Osteoblast (primary cell): ENCODE data around the gene POLRMT. TPM values are rescaled to one million over a fixed set of nuclear protein-coding genes. Genes with fewer than 3 reads are reported as not detected.

Experiments used
- DNase-seq: peaks from one replicate; pipeline ENCODE4 v3.0.0; 2011; ENCODE audit warnings: low spot score, mixed read lengths; ENCODE audit not compliant: insufficient read length; ENCODE audit errors: missing footprints
- H2AFZ ChIP-seq: 2 replicates; pipeline ENCODE4 v1.6.0; 2011; ENCODE audit warnings: mild to moderate bottlenecking, low read length
- H3K27ac ChIP-seq: 2 replicates; pipeline ENCODE4 v1.5.1; 2011; ENCODE audit warnings: mild to moderate bottlenecking, low read depth, low read length, moderate library complexity
- H3K27me3 ChIP-seq: 2 replicates; pipeline ENCODE4 v1.6.0; 2012; ENCODE audit warnings: mild to moderate bottlenecking, control low read depth, inconsistent platforms, low read length, moderate library complexity; ENCODE audit not compliant: insufficient read depth
- H3K36me3 ChIP-seq: 2 replicates; pipeline ENCODE4 v1.5.1; 2011; ENCODE audit warnings: mild to moderate bottlenecking, low read length, control low read depth, moderate library complexity; ENCODE audit not compliant: insufficient read depth
- H3K4me1 ChIP-seq: 2 replicates; pipeline ENCODE4 v1.5.1; 2011; ENCODE audit warnings: mild to moderate bottlenecking, low read length, control low read depth, moderate library complexity; ENCODE audit not compliant: insufficient read depth
- H3K4me2 ChIP-seq: 2 replicates; pipeline ENCODE4 v1.6.0; 2011; ENCODE audit warnings: mild to moderate bottlenecking, low read length; ENCODE audit not compliant: insufficient read depth
- H3K4me3 ChIP-seq: fragments of 200-600 bp; sonication (generic); 3 replicates; pipeline ENCODE4 v1.5.1; 2012; ENCODE audit warnings: mild to moderate bottlenecking, low read length, inconsistent platforms; ENCODE audit not compliant: insufficient read depth
- H3K79me2 ChIP-seq: 2 replicates; pipeline ENCODE4 v1.6.0; 2012; ENCODE audit warnings: mild to moderate bottlenecking, low read length, control low read depth, inconsistent platforms; ENCODE audit not compliant: insufficient read depth
- H3K9me3 ChIP-seq: 2 replicates; pipeline ENCODE4 v1.5.1; 2011; ENCODE audit warnings: low read depth, low read length, control low read depth
- H4K20me1 ChIP-seq: 2 replicates; pipeline ENCODE4 v1.6.0; 2012; ENCODE audit warnings: mild to moderate bottlenecking, low read length, control low read depth; ENCODE audit not compliant: insufficient read depth
- total RNA-seq: library from RNA; depleted of rRNA; stranded (reverse); fragments of >200 nt; gene quantifications from 2 replicates; pipeline ENCODE4 v1.2.3, GENCODE V29; 2012
- TF ChIP-seq, protein P1 (sequence below): IDR thresholded peaks from 2 replicates; pipeline ENCODE4 v1.5.1; 2011; ENCODE audit warnings: mild to moderate bottlenecking, low read depth, low read length, moderate library complexity; ENCODE audit errors: extremely low read depth

Gene POLRMT
- total RNA-seq, 1 donor: 16.6 TPM

DNA sequence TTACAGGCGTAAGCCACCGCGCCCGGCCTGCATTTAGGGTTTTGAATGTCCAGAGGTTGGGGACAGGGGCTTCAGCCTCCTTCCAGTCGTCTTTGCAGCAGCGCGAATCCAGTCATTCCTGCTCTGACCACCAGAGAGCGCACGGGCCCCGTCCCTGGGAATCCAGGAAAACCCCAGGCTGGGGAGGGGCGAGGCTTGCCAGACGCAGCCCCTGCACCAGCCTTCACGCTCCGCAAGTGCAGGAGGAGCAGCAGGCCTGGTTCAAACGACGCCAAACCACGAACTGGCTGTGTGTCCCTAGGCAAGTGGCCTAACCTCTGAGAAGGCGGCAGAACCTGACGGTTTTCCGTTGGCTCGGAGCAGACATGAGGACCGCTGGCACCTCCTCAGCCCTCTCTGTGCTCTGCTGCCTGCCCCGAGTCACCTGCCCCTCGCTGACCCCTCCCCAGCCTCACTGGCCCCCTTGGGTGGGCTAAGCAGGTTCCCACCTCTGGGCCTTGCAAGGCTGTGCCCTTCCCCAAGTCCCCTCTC lies 31.6 kb upstream of the POLRMT start:
- H3K27me3 ChIP-seq: no peaks in the 10 kb centered on the region
- peaks cover 23% of the 10 kb centered on the region for H3K4me1 ChIP-seq
- H3K4me2 ChIP-seq: peak overlapping the region; percentile 84
- H3K36me3 ChIP-seq: no peaks in the 10 kb centered on the region
- peaks cover 23% of the 10 kb centered on the region for H4K20me1 ChIP-seq
- H3K9me3 ChIP-seq: no peaks in the 10 kb centered on the region
- peak; percentile 99 for DNase-seq
- no peak overlapping the region for H3K27ac ChIP-seq
- TF ChIP-seq, protein P1, sequence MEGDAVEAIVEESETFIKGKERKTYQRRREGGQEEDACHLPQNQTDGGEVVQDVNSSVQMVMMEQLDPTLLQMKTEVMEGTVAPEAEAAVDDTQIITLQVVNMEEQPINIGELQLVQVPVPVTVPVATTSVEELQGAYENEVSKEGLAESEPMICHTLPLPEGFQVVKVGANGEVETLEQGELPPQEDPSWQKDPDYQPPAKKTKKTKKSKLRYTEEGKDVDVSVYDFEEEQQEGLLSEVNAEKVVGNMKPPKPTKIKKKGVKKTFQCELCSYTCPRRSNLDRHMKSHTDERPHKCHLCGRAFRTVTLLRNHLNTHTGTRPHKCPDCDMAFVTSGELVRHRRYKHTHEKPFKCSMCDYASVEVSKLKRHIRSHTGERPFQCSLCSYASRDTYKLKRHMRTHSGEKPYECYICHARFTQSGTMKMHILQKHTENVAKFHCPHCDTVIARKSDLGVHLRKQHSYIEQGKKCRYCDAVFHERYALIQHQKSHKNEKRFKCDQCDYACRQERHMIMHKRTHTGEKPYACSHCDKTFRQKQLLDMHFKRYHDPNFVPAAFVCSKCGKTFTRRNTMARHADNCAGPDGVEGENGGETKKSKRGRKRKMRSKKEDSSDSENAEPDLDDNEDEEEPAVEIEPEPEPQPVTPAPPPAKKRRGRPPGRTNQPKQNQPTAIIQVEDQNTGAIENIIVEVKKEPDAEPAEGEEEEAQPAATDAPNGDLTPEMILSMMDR: peak; percentile 81
- H3K4me3 ChIP-seq: peak overlapping the region; percentile 60
- peaks cover 30% of the 10 kb centered on the region for H3K79me2 ChIP-seq
- H2AFZ ChIP-seq: peak overlapping the region; percentile 98

DNA sequence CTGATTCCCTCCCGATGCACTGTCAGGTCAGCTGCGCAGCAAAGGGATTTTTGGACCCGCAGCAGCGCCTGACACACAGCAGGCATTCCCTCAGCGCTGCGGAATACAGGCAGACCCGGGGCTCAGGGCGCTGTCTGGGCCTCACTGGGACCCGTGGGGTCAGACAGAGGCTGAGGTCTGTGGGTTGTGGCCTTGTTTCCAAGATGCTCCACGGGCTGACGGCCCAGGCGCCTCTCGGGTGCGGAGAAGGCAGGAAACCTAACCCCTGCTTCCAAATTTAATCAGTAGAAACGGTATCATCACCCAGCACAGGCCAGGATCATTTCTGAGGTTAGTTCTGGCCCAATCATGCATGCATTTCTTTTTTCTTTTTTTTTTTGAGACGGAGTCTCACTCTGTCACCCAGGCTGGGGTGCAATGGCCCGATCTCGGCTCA lies 30.4 kb upstream of the POLRMT start:
- Histone ChIP-seq H3K4me1 (peaks cover 23% of the 10 kb centered on the region), H3K27ac (peak overlapping the region; percentile 82), H3K4me3 (peak overlapping the region; percentile 84), H3K79me2 (peaks cover 42% of the 10 kb centered on the region), H3K4me2 (peak overlapping the region; percentile 92), H3K9me3 (no peaks in the 10 kb centered on the region), H2AFZ (peak overlapping the region; percentile 89), H3K27me3 (no peaks in the 10 kb centered on the region), H4K20me1 (peaks cover 33% of the 10 kb centered on the region), H3K36me3 (no peaks in the 10 kb centered on the region)
- no peak for DNase-seq
- TF ChIP-seq, protein P1: no peak

DNA sequence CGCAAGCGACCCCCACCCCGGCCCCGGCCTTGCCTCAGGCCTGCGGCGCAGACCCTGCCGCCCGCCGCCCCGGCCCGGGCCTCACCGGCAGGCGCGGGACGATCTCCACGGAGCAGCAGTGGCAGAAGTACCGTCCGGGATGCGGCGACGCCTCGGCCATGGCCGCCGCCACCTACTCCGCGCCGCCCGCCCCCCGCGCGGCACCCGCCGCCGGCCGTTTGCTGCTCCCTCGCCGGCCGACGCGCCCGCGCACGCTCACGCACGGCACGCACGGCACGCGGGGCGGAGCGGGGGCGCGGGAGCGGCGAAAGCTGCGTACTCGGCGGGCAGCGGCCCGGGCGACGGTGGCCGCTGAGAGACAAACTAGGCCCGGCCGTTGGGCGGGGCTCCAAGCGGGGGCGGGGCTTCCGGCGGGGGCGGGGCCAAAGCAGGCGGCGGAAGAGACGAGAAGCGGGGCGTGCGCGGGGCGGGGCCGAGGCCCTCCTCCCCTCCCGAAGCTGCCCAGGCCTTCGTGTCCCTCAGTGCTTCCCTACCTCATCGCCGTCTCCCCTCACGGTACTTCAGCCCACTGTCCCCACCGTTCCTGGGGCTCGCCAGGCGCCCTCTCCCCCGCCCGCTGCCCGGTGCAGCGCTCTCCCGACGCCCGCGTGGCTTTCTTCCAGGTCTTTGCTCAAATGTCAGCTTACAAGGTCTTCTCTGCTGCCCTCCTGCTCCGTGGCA lies 29.8 kb upstream of the POLRMT start, which contains the start of gene RNF126:
RNF126 (minus strand) TSS at position 253 of the 720 bp plus-strand sequence; CDS start at position 160, 93 bp downstream.
- Histone ChIP-seq H3K27me3 (no peaks in the 10 kb centered on the region), H3K79me2 (peaks cover 48% of the 10 kb centered on the region)

More for the DNA sequence above, 29.8 kb upstream of the POLRMT start, which contains the start of gene RNF126:
- H3K36me3 ChIP-seq: no peaks in the 10 kb centered on the region
- H3K4me1 ChIP-seq: peaks cover 23% of the 10 kb centered on the region
- DNase-seq: peak; percentile 100
- peak within 1 kb of the TSS; percentile 82 for H3K27ac ChIP-seq
- H3K4me2 ChIP-seq: peak within 1 kb of the TSS; percentile 95
- H3K9me3 ChIP-seq: no peaks in the 10 kb centered on the region
- H2AFZ ChIP-seq: peak within 1 kb of the TSS; percentile 89
- H3K4me3 ChIP-seq: peak within 1 kb of the TSS; percentile 84
- TF ChIP-seq, protein P1: no peak
- peaks cover 38% of the 10 kb centered on the region for H4K20me1 ChIP-seq
